ENCODE measurements around the gene UNC5C.

GRCh38 chr4:95186666-95187065 lies 362.1 kb downstream of the UNC5C start:
- no peak for TF ChIP-seq CTCF (conservative IDR thresholded peaks at IDR 0.05 in 1 of 2, IDR thresholded peaks at IDR 0.05 in 1 of 2; ENCODE audit: low read depth in 1 of 2, low read length in 2 of 2)
- TF ChIP-seq EZH2 (IDR thresholded peaks at IDR 0.05; ENCODE audit: low read length, missing control alignments), result no peak

All from fibroblast of lung (primary cell).